ENCODE data around the gene FBXL17. TPM values are rescaled to one million over a fixed set of nuclear protein-coding genes. Genes with fewer than 3 reads are reported as not detected.

The FBXL17 gene
- total RNA-seq, 4 donors from 2014 or later = 14.4 to 22.0 (median 16.6) TPM

DNA sequence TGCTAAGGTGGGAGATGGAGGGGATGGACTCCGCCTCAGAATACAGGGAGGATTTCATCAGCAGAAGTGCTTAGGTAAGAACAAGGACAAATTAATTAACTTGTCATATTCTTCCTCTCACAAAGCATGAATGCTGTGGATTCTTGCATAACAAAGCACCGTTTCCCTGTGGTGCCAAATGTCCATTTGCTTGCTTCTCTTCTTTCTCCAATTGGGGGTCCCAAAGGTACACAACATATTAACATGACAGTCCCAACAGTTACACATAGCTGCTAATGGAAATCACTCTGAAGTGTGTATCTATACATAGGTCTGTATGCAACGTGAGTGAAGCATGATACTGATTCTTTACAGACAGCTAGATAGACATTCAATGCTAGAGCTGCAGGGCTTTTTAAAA is 564.5 kb downstream of the FBXL17 start:
- H3K4me3 ChIP-seq = no peak overlapping the region
- DNase-seq (ENCODE audit: extremely low spot score) = no peak
- 84% methylated on average over 3 of the region's 3 CpGs for WGBS
- no peak overlapping the region for H3K27ac ChIP-seq (replicated peaks in 1 of 4)
- H3K27me3 ChIP-seq = no peaks in the 10 kb centered on the region
- H3K9me3 ChIP-seq = no peaks in the 10 kb centered on the region
- H3K36me3 ChIP-seq = no peaks in the 10 kb centered on the region
- intact Hi-C loops (cut with DNase I) = no loop called here
- H3K4me1 ChIP-seq = no peaks in the 10 kb centered on the region
- no peak for TF ChIP-seq EP300 (IDR thresholded peaks at IDR 0.05)
- TF ChIP-seq POLR2AphosphoS5 (IDR thresholded peaks at IDR 0.05) = no peak
- TF ChIP-seq POLR2A (IDR thresholded peaks at IDR 0.05; ENCODE audit: low read depth) = no peak
- TF ChIP-seq, protein P1, sequence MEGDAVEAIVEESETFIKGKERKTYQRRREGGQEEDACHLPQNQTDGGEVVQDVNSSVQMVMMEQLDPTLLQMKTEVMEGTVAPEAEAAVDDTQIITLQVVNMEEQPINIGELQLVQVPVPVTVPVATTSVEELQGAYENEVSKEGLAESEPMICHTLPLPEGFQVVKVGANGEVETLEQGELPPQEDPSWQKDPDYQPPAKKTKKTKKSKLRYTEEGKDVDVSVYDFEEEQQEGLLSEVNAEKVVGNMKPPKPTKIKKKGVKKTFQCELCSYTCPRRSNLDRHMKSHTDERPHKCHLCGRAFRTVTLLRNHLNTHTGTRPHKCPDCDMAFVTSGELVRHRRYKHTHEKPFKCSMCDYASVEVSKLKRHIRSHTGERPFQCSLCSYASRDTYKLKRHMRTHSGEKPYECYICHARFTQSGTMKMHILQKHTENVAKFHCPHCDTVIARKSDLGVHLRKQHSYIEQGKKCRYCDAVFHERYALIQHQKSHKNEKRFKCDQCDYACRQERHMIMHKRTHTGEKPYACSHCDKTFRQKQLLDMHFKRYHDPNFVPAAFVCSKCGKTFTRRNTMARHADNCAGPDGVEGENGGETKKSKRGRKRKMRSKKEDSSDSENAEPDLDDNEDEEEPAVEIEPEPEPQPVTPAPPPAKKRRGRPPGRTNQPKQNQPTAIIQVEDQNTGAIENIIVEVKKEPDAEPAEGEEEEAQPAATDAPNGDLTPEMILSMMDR (IDR thresholded peaks at IDR 0.05) = no peak

DNA sequence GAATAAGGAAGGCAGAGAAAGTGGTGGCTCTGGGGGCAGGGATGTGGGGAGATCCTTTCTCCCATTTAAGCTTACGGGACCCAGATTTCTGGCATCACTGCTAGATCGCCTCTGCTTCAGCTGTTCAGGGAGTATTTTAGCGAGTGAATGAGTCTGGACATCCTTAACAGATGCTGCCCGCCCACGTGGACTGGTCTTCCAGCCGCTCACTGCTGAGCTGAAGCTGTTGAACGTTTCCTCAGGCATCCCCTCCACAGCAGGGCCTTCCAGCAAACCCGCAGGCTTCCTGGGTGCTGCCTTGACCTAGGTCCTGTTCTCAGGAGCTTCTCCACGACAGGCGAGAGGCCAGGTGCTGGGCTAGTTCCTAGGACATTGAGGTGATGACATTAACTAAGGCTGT is 566.8 kb downstream of the FBXL17 start:
- intact Hi-C loops (cut with DNase I) = no loop called here
- TF ChIP-seq, protein P1 (IDR thresholded peaks at IDR 0.05) = no peak
- TF ChIP-seq EP300 (IDR thresholded peaks at IDR 0.05) = no peak
- Histone ChIP-seq H3K36me3 (no peaks in the 10 kb centered on the region), H3K27me3 (no peaks in the 10 kb centered on the region), H3K27ac (replicated peaks in 1 of 4) (no peak overlapping the region), H3K4me3 (no peak overlapping the region), H3K4me1 (no peaks in the 10 kb centered on the region), H3K9me3 (no peaks in the 10 kb centered on the region)
- 83% methylated on average over 10 of the region's 10 CpGs for WGBS
- DNase-seq (ENCODE audit: extremely low spot score) = no peak

DNA sequence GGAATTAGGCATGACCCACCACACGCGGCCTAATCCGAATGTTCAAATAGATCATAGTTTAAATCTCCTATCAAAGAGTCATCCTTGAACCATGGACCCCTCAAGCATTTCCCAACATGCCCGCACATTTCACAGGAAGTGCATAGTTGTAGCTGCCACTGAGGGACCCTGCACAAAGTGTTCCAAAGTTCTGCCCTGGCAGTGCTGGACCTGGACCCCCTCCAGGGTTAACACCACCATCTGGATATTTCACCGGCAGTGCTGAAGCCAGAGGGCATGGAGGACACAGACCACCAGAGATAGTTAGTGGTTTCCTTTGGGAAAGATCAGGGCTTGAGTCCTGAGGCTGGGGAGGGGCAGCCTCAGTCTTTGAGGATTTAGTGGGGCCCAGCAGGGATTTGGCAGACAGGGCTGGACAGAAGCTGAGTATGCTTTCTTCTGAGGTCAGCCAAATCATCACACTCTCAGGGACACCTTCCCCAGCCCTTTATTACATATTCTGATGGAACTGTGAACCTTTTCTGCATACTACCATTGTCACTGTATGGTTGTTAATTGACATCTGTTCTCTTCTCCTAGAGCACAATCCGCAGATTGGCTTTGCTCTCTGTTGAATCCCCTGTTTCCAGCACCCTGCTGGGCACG is 567.6 kb downstream of the FBXL17 start:
- intact Hi-C loops (cut with DNase I) = no loop called here
- TF ChIP-seq, protein P1 (IDR thresholded peaks at IDR 0.05) = no peak
- TF ChIP-seq POLR2A (IDR thresholded peaks at IDR 0.05; ENCODE audit: low read depth) = no peak
- no peak for TF ChIP-seq EP300 (IDR thresholded peaks at IDR 0.05)
- no peak for TF ChIP-seq POLR2AphosphoS5 (IDR thresholded peaks at IDR 0.05)
- Histone ChIP-seq H3K4me3 (no peak overlapping the region), H3K27ac (replicated peaks in 1 of 4) (no peak overlapping the region), H3K9me3 (no peaks in the 10 kb centered on the region), H3K27me3 (no peaks in the 10 kb centered on the region), H3K4me1 (no peaks in the 10 kb centered on the region), H3K36me3 (no peaks in the 10 kb centered on the region)
- no peak for DNase-seq (ENCODE audit: extremely low spot score)
- whole genome bisulfite sequencing = 93% methylated on average over 6 of the region's 7 CpGs

DNA sequence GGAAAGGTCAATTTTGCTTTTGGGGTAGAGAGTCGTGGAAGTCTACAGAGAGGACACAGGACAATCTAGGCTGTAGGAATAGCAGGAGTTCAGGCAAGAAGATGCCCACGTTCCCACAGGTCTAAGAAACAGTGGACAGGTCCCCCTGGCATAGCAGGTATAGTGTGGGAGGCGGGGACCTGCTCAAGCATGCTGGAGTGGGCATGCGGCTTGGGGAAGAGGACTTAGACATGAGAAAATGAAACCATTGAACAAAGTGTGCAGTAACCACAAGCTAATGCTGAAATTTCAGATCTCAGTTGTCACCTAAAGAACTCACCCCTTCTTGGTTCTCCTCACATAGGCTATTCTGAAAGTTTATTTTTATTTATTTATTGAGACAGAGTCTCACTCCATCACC is 568.3 kb downstream of the FBXL17 start:
- Histone ChIP-seq H3K9me3 (no peaks in the 10 kb centered on the region), H3K27ac (replicated peaks in 1 of 4) (no peak overlapping the region), H3K4me1 (no peaks in the 10 kb centered on the region), H3K27me3 (no peaks in the 10 kb centered on the region), H3K4me3 (no peak overlapping the region), H3K36me3 (no peaks in the 10 kb centered on the region)
- DNase-seq (ENCODE audit: extremely low spot score) = no peak
- TF ChIP-seq POLR2AphosphoS5 (IDR thresholded peaks at IDR 0.05) (no peak), POLR2A (IDR thresholded peaks at IDR 0.05; ENCODE audit: low read depth) (no peak), EP300 (IDR thresholded peaks at IDR 0.05) (no peak)
- TF ChIP-seq, protein P1 (IDR thresholded peaks at IDR 0.05) = no peak
- 92% methylated on average over 4 of the region's 4 CpGs for WGBS
- intact Hi-C loops (cut with DNase I) = no loop called here

DNA sequence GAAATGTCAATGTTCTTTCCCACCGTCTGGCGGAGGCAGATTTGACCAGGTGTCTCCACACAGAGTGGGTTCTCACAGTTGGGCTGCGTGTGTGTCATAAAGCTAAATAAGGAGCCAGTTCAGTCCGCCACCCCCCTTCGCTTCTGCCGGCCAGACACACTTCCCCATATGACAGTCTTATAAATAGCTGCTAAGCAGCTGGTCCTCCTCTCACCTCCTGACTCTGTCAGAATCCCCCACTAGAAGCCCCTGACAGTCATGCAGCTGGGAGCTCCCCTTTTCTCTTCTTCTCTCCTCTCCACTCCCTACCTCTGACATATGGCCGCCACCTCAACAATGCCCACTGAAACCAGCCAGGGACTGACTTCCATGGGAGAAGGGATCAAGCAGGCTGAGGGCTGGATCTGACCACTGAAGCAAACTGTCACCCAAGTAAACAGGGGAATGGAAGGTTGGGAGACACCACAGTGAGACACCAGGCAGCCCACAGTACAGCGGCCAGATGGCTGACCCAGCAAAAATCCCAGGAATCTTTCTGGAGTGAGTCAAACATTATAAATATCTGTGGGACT is 569.2 kb downstream of the FBXL17 start:
- DNase-seq (ENCODE audit: extremely low spot score) = no peak
- Histone ChIP-seq H3K27me3 (no peaks in the 10 kb centered on the region), H3K4me3 (no peak overlapping the region), H3K27ac (replicated peaks in 1 of 4) (no peak overlapping the region), H3K4me1 (no peaks in the 10 kb centered on the region), H3K36me3 (no peaks in the 10 kb centered on the region), H3K9me3 (no peaks in the 10 kb centered on the region)
- 71% methylated on average over 8 of the region's 8 CpGs for WGBS
- TF ChIP-seq EP300 (IDR thresholded peaks at IDR 0.05) (no peak), POLR2A (IDR thresholded peaks at IDR 0.05; ENCODE audit: low read depth) (no peak)
- TF ChIP-seq, protein P1 (IDR thresholded peaks at IDR 0.05) = no peak
- intact Hi-C loops (cut with DNase I) = no loop called here

All from esophagus muscularis mucosa (tissue), 4 donors.